C4-2B (cell line): Measurements from ENCODE around the gene PARD3B.

ENCODE experiments used
- H3K27ac ChIP-seq: fragments of 450-650 bp; 2 replicates; pipeline ENCODE4 v1.5.1; 2017
- CTCF ChIP-seq: fragments of 450-650 bp; conservative IDR thresholded peaks from 2 replicates; pipeline ENCODE4 v1.5.1; 2017; ENCODE audit warnings: mild to moderate bottlenecking
- ZFX ChIP-seq: fragments of 450-650 bp; IDR thresholded peaks from 2 replicates; pipeline ENCODE4 v1.6.1; 2017

Gene PARD3B

GRCh38 chr2:204560902-204561301 is 15.6 kb downstream of the PARD3B start:
- TF ChIP-seq CTCF (no peak), ZFX (no peak)
- no peak overlapping the region for H3K27ac ChIP-seq

DNA sequence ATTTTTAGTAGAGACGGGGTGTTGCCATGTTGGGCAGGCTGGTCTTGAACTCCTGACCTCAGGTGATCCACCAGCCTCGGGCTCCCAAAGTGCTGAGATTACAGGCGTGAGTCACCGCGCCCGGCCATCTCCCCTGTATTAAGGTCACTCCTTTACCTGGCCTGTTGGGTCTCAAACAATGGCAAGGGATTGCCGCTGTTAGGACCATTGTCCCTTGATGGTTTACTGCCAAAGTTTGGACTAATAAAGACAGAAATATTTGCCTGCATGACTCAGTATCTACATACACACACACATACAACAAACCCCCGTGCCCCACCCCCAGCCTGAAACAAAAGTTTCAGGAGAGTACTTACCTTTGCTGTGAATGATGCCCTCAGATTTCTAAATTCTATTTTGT is 16.5 kb downstream of the PARD3B start:
- no peak overlapping the region for H3K27ac ChIP-seq
- TF ChIP-seq CTCF (no peak), ZFX (no peak)

DNA sequence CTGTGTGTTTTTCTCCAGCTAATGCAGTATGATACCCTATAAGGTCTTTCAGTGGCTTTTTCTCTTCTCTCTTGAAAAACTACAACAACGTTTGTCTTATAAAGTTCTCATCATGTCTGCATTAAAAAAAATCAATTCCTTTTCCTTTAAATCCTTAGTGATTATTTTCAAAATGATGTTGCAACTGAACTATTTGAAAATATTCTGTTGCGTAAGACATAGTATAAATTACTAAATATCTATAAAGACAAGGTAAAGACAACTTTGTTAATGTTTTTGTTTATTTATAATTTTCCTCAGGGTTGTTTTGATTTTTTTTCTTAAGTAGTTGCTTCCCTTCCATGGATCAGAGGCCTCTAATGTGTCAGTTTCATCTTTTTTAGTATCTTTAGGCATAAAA is 21.2 kb downstream of the PARD3B start:
- no peak for TF ChIP-seq CTCF
- TF ChIP-seq ZFX, result no peak

GRCh38 chr2:204570421-204570820 is 25.1 kb downstream of the PARD3B start:
- no peak for TF ChIP-seq CTCF
- no peak for TF ChIP-seq ZFX
- H3K27ac ChIP-seq, result no peak overlapping the region

More for the DNA sequence above, 21.2 kb downstream of the PARD3B start:
- H3K27ac ChIP-seq, result no peak overlapping the region

DNA sequence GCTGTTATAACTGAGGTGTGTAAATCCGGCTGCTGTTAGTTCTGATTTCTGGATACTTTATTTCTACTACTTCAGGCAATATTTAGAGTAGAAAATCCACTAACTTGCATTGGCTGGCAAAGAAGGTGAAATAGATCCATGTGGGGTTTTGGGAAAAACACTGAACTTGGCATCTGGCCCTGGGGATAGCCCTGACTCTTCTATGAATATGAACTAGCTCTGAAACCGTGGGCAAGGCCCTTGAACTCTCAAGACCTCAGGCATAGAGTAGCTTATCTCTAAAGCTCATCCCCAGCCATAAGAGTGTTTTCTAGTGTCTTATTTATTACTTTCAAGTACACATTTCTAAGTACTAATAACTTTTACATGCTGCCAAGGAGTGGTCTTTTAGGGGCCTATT is 25.8 kb downstream of the PARD3B start:
- TF ChIP-seq ZFX (no peak), CTCF (no peak)
- H3K27ac ChIP-seq, result no peak overlapping the region

GRCh38 chr2:204571911-204572310 is 26.6 kb downstream of the PARD3B start:
- TF ChIP-seq ZFX (no peak), CTCF (no peak)

DNA sequence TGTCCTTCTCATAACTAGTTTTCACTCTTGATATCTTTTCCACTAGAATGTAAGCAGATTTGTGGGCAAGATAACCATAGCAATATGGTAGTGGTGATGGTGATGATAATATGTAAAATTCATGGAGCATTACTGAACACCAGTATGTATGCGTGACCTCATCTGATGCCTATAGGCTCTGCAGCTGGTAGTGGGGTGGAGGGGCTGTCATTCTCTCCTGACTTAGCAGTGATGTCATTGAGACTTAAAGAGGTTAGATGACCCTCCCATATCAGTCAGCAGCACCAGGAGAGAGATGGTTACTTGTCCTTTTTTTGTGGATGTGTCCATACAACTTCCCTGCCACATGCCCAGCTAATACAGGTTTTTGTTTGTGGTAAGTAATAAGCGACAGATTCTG is 27.9 kb downstream of the PARD3B start:
- TF ChIP-seq CTCF (no peak), ZFX (no peak)
- H3K27ac ChIP-seq, result no peak overlapping the region

More at GRCh38 chr2:204571911-204572310, 26.6 kb downstream of the PARD3B start:
- H3K27ac ChIP-seq, result no peak overlapping the region
